H9 (cell line): Measurements from ENCODE around the gene GRID1. TPM values are rescaled to one million over a fixed set of nuclear protein-coding genes. Genes with fewer than 3 reads are reported as not detected.

Source experiments
- DNase-seq: peaks from one replicate; pipeline ENCODE4 v3.0.0-alpha.2; 2017
- H2AFZ ChIP-seq: one replicate; pipeline ENCODE4 v1.6.1; 2013; ENCODE audit warnings: mild to moderate bottlenecking, low read length, control low read depth, moderate library complexity
- H2AK5ac ChIP-seq: 2 replicates; pipeline ENCODE4 v1.6.1; 2013; ENCODE audit warnings: low read length, control low read depth, mixed read lengths; ENCODE audit not compliant: insufficient read length
- H2BK120ac ChIP-seq: one replicate; pipeline ENCODE4 v1.6.1; 2013; ENCODE audit warnings: low read depth, mild to moderate bottlenecking, low read length, control low read depth, inconsistent platforms; ENCODE audit not compliant: poor library complexity, severe bottlenecking
- H2BK12ac ChIP-seq: 2 replicates; pipeline ENCODE4 v1.6.1; 2013; ENCODE audit warnings: low read length, control low read depth, mixed read lengths, low read depth; ENCODE audit not compliant: insufficient read length
- H2BK15ac ChIP-seq: 2 replicates; pipeline ENCODE4 v1.6.1; 2013; ENCODE audit warnings: low read depth, low read length, control low read depth
- H2BK20ac ChIP-seq: one replicate; pipeline ENCODE4 v1.6.1; 2013; ENCODE audit warnings: low read depth, mild to moderate bottlenecking, low read length, control low read depth, inconsistent platforms; ENCODE audit not compliant: poor library complexity, severe bottlenecking
- H2BK5ac ChIP-seq: 2 replicates; pipeline ENCODE4 v1.6.1; 2013; ENCODE audit warnings: low read length, control low read depth, mixed read lengths; ENCODE audit not compliant: insufficient read length
- H3K14ac ChIP-seq: 2 replicates; pipeline ENCODE4 v1.6.1; 2013; ENCODE audit warnings: low read length, control low read depth; ENCODE audit not compliant: insufficient read depth
- H3K18ac ChIP-seq: 2 replicates; pipeline ENCODE4 v1.6.1; 2013; ENCODE audit warnings: low read depth, mild to moderate bottlenecking, mixed read lengths, low read length, control low read depth; ENCODE audit not compliant: insufficient read length
- H3K23ac ChIP-seq: 2 replicates; pipeline ENCODE4 v1.6.1; 2013; ENCODE audit warnings: low read length, control low read depth, mixed read lengths, low read depth; ENCODE audit not compliant: insufficient read length
- H3K23me2 ChIP-seq: 2 replicates; pipeline ENCODE4 v1.6.1; 2013; ENCODE audit warnings: low read depth, mild to moderate bottlenecking, mixed read lengths, low read length, control low read depth; ENCODE audit not compliant: insufficient read length, poor library complexity, severe bottlenecking
- H3K27ac ChIP-seq: 2 replicates; pipeline ENCODE4 v1.5.1; 2013; ENCODE audit warnings: low read length, control low read depth, mixed read lengths, low read depth; ENCODE audit not compliant: insufficient read length
- H3K27me3 ChIP-seq: 2 replicates; pipeline ENCODE4 v1.6.1; 2013; ENCODE audit warnings: low read length, control low read depth, inconsistent platforms; ENCODE audit not compliant: insufficient read depth
- H3K4ac ChIP-seq: 2 replicates; pipeline ENCODE4 v1.6.1; 2013; ENCODE audit warnings: low read depth, mild to moderate bottlenecking, control low read depth, inconsistent platforms, low read length, moderate library complexity
- H3K4me1 ChIP-seq: 2 replicates; pipeline ENCODE4 v1.6.1; 2013; ENCODE audit warnings: low read length, control low read depth, inconsistent platforms; ENCODE audit not compliant: insufficient read depth
- H3K4me2 ChIP-seq: 2 replicates; pipeline ENCODE4 v1.6.1; 2013; ENCODE audit warnings: low read length, control low read depth, mixed read lengths; ENCODE audit not compliant: insufficient read length, insufficient read depth
- H3K56ac ChIP-seq: 2 replicates; pipeline ENCODE4 v1.6.1; 2013; ENCODE audit warnings: low read depth, mild to moderate bottlenecking, mixed read lengths, low read length, control low read depth; ENCODE audit not compliant: insufficient read length
- H3K79me1 ChIP-seq: 2 replicates; pipeline ENCODE4 v1.6.1; 2013; ENCODE audit warnings: low read depth, mild to moderate bottlenecking, moderate library complexity, low read length, control low read depth, inconsistent platforms; ENCODE audit not compliant: insufficient read depth, poor library complexity, severe bottlenecking
- H3K79me2 ChIP-seq: 2 replicates; pipeline ENCODE4 v1.6.1; 2013; ENCODE audit warnings: low read length, control low read depth, inconsistent platforms; ENCODE audit not compliant: insufficient read depth
- H3K9ac ChIP-seq: 2 replicates; pipeline ENCODE4 v1.6.1; 2013; ENCODE audit warnings: low read length, control low read depth, mixed read lengths; ENCODE audit not compliant: insufficient read length; ENCODE audit errors: extremely low read depth
- H3K9me3 ChIP-seq: one replicate; pipeline ENCODE4 v1.6.1; 2013; ENCODE audit warnings: low read depth, low read length, inconsistent platforms; ENCODE audit not compliant: control insufficient read depth
- H3T11ph ChIP-seq: one replicate; pipeline ENCODE4 v1.6.1; 2013; ENCODE audit warnings: mild to moderate bottlenecking, low read length, control low read depth, inconsistent platforms
- H4K20me1 ChIP-seq: one replicate; pipeline ENCODE4 v1.6.1; 2013; ENCODE audit not compliant: control insufficient read depth, insufficient read length, insufficient read depth
- H4K5ac ChIP-seq: 2 replicates; pipeline ENCODE4 v1.6.1; 2013; ENCODE audit warnings: low read depth, mild to moderate bottlenecking, mixed read lengths, low read length, control low read depth; ENCODE audit not compliant: insufficient read length
- H4K8ac ChIP-seq: replicated peaks from 2 replicates; pipeline ENCODE4 v1.6.1; 2013; ENCODE audit warnings: low read length, control low read depth, mixed read lengths, low read depth; ENCODE audit not compliant: insufficient read length
- H4K91ac ChIP-seq: 2 replicates; pipeline ENCODE4 v1.6.1; 2013; ENCODE audit warnings: low read depth, mild to moderate bottlenecking, moderate library complexity, mixed read lengths, low read length, control low read depth; ENCODE audit not compliant: insufficient read length
- H3K27ac Mint-ChIP-seq, 3 experiments: 2 replicates in 2 of 3; 3 replicates in 1 of 3; pipeline ENCODE4 v1.8.0; 2020 to 2021; ENCODE audit warnings: mixed read lengths in 3 of 3, mild to moderate bottlenecking in 1 of 3, moderate library complexity in 1 of 3
- H3K27me3 Mint-ChIP-seq: 2 replicates; pipeline ENCODE4 v1.8.0; 2021; ENCODE audit warnings: low read depth, mild to moderate bottlenecking, moderate library complexity, mixed read lengths
- H3K36me3 Mint-ChIP-seq, 3 experiments: 2 replicates in 2 of 3; 3 replicates in 1 of 3; pipeline ENCODE4 v1.8.0; 2020 to 2021; ENCODE audit warnings: low read depth in 3 of 3, mixed read lengths in 3 of 3; ENCODE audit not compliant: insufficient read depth in 1 of 3
- H3K4me1 Mint-ChIP-seq, 2 experiments: 2 replicates each; pipeline ENCODE4 v1.8.0; 2020; ENCODE audit warnings: mixed read lengths in 2 of 2
- H3K4me3 Mint-ChIP-seq, 2 experiments: 2 replicates in 1 of 2; 3 replicates in 1 of 2; pipeline ENCODE4 v1.8.0; 2020 to 2021; ENCODE audit warnings: mild to moderate bottlenecking in 2 of 2, mixed read lengths in 2 of 2, moderate library complexity in 1 of 2
- H3K9me3 Mint-ChIP-seq, 2 experiments: 2 replicates in 1 of 2; 3 replicates in 1 of 2; pipeline ENCODE4 v1.8.0; 2020; ENCODE audit warnings: mild to moderate bottlenecking in 2 of 2, mixed read lengths in 2 of 2, moderate library complexity in 1 of 2
- WGBS: extraction: QIAGEN DNeasy Blood & Tissue Kit; methylation state at CpG from one replicate; pipeline ENCODE4 v1.1.7; 2013; ENCODE audit warnings: missing lambda C conversion rate, low lambda C conversion rate, mixed read lengths; ENCODE audit not compliant: insufficient read length; ENCODE audit errors: extremely low coverage; 5-methylcytosine and 5-hydroxymethylcytosine counted together
- total RNA-seq: library from RNA; stranded (reverse); gene quantifications from 2 replicates; pipeline ENCODE4 v1.2.1, GENCODE V29; 2021
- TF ChIP-seq, protein P1 (sequence below): fragments of 200-600 bp; sonication (generic); conservative IDR thresholded peaks from 3 replicates; pipeline ENCODE4 v1.8.0; 2021; ENCODE audit warnings: antibody characterized with exemption, mild to moderate bottlenecking

The GRID1 gene
- total RNA-seq, 1 experiment from 2014 or later = 0.35 TPM

DNA sequence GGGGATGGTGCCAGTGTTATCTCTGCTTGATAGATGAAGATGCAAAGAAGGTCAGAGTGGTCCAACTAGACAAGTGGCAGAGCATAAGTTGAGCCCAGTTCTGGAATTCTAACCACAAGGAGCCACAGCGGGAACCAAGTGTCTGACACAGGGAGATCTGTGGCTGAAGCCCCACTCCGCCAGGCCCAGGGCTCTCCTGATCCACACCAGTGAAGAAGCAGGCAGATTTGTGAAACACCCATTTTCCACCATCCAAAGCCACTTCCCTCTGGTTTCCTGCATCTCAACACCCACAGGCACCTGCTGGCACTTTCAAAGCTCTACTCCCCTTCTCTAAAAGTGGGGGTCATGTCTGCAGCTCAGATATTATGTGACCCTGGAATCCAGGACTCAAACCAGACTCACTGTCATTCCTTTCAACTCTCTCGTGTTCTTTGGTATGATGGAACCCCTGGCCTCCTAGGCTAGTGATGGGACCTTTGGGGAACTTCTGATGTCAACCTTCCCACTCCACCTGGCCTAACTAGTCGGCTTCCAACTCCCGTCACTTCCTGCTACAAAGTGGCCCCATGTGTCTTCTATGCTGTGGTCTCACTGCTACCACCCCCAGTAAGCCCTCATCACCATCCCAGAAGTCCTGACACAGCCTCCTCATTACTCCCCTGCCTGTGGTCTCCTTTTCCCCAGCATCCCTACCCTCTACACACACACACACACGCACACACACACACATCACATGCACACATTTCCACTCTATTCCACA lies 177.6 kb downstream of the GRID1 start:
- no peak overlapping the region for H3K4me2 ChIP-seq
- Mint-ChIP-seq H3K4me3 (no peak overlapping the region), H3K27me3 (peaks cover 3% of the 10 kb centered on the region), H3K9me3 (no peaks in the 10 kb centered on the region; a peak in 1 of 5 replicates), H3K4me1 (no peaks in the 10 kb centered on the region), H3K36me3 (no peaks in the 10 kb centered on the region), H3K27ac (no peak overlapping the region)
- DNase-seq = no peak
- H4K5ac ChIP-seq = no peak overlapping the region
- H3K23ac ChIP-seq = no peak overlapping the region
- H2BK15ac ChIP-seq = no peak overlapping the region
- no peak overlapping the region for H4K8ac ChIP-seq
- no peak overlapping the region for H3K56ac ChIP-seq
- no peak overlapping the region for H3K4ac ChIP-seq
- no peak overlapping the region for H2BK5ac ChIP-seq
- H3K27me3 ChIP-seq = no peaks in the 10 kb centered on the region
- H3K9me3 ChIP-seq = no peaks in the 10 kb centered on the region
- no peak overlapping the region; the same call in 1 of the 2 replicates for H3K14ac ChIP-seq
- no peak overlapping the region for H2BK120ac ChIP-seq
- H3K9ac ChIP-seq = no peak overlapping the region
- TF ChIP-seq, protein P1, sequence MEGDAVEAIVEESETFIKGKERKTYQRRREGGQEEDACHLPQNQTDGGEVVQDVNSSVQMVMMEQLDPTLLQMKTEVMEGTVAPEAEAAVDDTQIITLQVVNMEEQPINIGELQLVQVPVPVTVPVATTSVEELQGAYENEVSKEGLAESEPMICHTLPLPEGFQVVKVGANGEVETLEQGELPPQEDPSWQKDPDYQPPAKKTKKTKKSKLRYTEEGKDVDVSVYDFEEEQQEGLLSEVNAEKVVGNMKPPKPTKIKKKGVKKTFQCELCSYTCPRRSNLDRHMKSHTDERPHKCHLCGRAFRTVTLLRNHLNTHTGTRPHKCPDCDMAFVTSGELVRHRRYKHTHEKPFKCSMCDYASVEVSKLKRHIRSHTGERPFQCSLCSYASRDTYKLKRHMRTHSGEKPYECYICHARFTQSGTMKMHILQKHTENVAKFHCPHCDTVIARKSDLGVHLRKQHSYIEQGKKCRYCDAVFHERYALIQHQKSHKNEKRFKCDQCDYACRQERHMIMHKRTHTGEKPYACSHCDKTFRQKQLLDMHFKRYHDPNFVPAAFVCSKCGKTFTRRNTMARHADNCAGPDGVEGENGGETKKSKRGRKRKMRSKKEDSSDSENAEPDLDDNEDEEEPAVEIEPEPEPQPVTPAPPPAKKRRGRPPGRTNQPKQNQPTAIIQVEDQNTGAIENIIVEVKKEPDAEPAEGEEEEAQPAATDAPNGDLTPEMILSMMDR = no peak
- no peak overlapping the region for H2AFZ ChIP-seq
- H3K79me2 ChIP-seq = no peaks in the 10 kb centered on the region
- no peaks in the 10 kb centered on the region for H3K4me1 ChIP-seq
- no peak overlapping the region for H2BK12ac ChIP-seq
- H3T11ph ChIP-seq = no peak overlapping the region
- no peak overlapping the region for H2BK20ac ChIP-seq
- no peak overlapping the region for H2AK5ac ChIP-seq
- H3K79me1 ChIP-seq = no peaks in the 10 kb centered on the region
- no peaks in the 10 kb centered on the region for H3K23me2 ChIP-seq
- no peak overlapping the region for H3K27ac ChIP-seq
- H3K18ac ChIP-seq = no peak overlapping the region
- H4K20me1 ChIP-seq = no peaks in the 10 kb centered on the region
- no peak overlapping the region for H4K91ac ChIP-seq
- WGBS = no CpG with 5 or more reads among the region's 6 CpGs
